H1 (cell line): Measurements from ENCODE around the gene CD28. TPM values are rescaled to one million over a fixed set of nuclear protein-coding genes. Genes with fewer than 3 reads are reported as not detected.

Experiments
- CTCF ChIA-PET: fragments of 300-600 bp; sonication (Branson Sonifier 250); formaldehyde crosslinking; loops from one replicate; lab custom pipeline; 2021; ENCODE audit not compliant: partially characterized antibody; lab: Charles Lee
- POLR2A ChIA-PET: fragments of 300-600 bp; sonication (Branson Sonifier 250); formaldehyde crosslinking; loops from one replicate; lab custom pipeline; 2021; ENCODE audit warnings: inconsistent platforms; ENCODE audit not compliant: partially characterized antibody; lab: Charles Lee
- DNase-seq, 2 experiments: peaks; one replicate each; pipeline versions ENCODE4 v3.0.0 to v3.0.0-alpha.2; 2010 to 2022; ENCODE audit warnings: low spot score in 2 of 2, low read depth in 1 of 2, mixed read lengths in 1 of 2
- FAIRE-seq: peaks from 2 replicates; lab custom pipeline; 2011; peaks lifted over from hg19 to GRCh38; lab: Jason Lieb, UNC
- H2AFZ ChIP-seq: 2 replicates; pipeline ENCODE4 v1.8.1; 2012; ENCODE audit warnings: low read length, inconsistent platforms
- H2AK5ac ChIP-seq: 2 replicates; pipeline ENCODE4 v1.6.1; 2013; ENCODE audit warnings: low read depth, low read length
- H2BK120ac ChIP-seq: replicated peaks from 2 replicates; pipeline ENCODE3; 2013; ENCODE audit warnings: low read depth, low read length, inconsistent platforms
- H2BK12ac ChIP-seq: 2 replicates; pipeline ENCODE4 v1.6.1; 2013; ENCODE audit warnings: low read depth, low read length
- H2BK15ac ChIP-seq: 2 replicates; pipeline ENCODE4 v1.6.1; 2013; ENCODE audit warnings: low read length
- H2BK20ac ChIP-seq: 2 replicates; pipeline ENCODE4 v1.6.1; 2013; ENCODE audit warnings: low read length
- H2BK5ac ChIP-seq: 2 replicates; pipeline ENCODE4 v1.6.1; 2013; ENCODE audit warnings: low read depth, low read length
- H3K14ac ChIP-seq: 2 replicates; pipeline ENCODE4 v1.6.1; 2013; ENCODE audit warnings: inconsistent platforms; ENCODE audit not compliant: insufficient read length
- H3K18ac ChIP-seq: 2 replicates; pipeline ENCODE4 v1.6.1; 2013; ENCODE audit warnings: low read length; ENCODE audit errors: extremely low read depth
- H3K23ac ChIP-seq: 2 replicates; pipeline ENCODE4 v1.6.1; 2013; ENCODE audit warnings: inconsistent platforms; ENCODE audit not compliant: insufficient read length
- H3K23me2 ChIP-seq: 2 replicates; pipeline ENCODE4 v1.6.1; 2013; ENCODE audit warnings: low read depth, low read length
- H3K27ac ChIP-seq: 2 replicates; pipeline ENCODE4 v1.6.1; 2011; ENCODE audit warnings: low read depth, low read length, inconsistent platforms
- H3K27me3 ChIP-seq, 4 experiments: replicated peaks in 1 of 4; 1 replicate in 1 of 4; 2 replicates in 3 of 4; pipeline versions ENCODE4 v1.6.1 to v1.8.1; 2011 to 2013; ENCODE audit warnings: low read length in 3 of 4, mild to moderate bottlenecking in 3 of 4, inconsistent platforms in 2 of 4, mixed read lengths in 2 of 4, moderate library complexity in 1 of 4; ENCODE audit not compliant: control insufficient read depth in 3 of 4, insufficient read depth in 3 of 4; ENCODE audit errors: extremely low read depth in 1 of 4
- H3K36me3 ChIP-seq, 4 experiments: 2 replicates each; pipeline versions ENCODE4 v1.6.1 to v1.8.1; 2011 to 2013; ENCODE audit warnings: mild to moderate bottlenecking in 4 of 4, low read length in 3 of 4, moderate library complexity in 2 of 4, control low read depth in 1 of 4, inconsistent platforms in 1 of 4; ENCODE audit not compliant: insufficient read depth in 4 of 4, control insufficient read depth in 2 of 4
- H3K4ac ChIP-seq: replicated peaks from 2 replicates; pipeline ENCODE3; 2013; ENCODE audit warnings: low read length, low read depth, mixed read lengths, inconsistent platforms; ENCODE audit not compliant: insufficient read length
- H3K4me1 ChIP-seq, 4 experiments: replicated peaks in 1 of 4; 1 replicate in 1 of 4; 2 replicates in 3 of 4; pipeline versions ENCODE4 v1.6.1 to v1.8.1; 2011 to 2013; ENCODE audit warnings: low read length in 3 of 4, inconsistent platforms in 2 of 4, mixed read lengths in 1 of 4; ENCODE audit not compliant: insufficient read depth in 4 of 4, control insufficient read depth in 3 of 4
- H3K4me2 ChIP-seq, 2 experiments: 2 replicates each; pipeline versions ENCODE4 v1.6.1 to v1.8.1; 2011 to 2013; ENCODE audit warnings: low read depth in 2 of 2, low read length in 2 of 2, control low read depth in 1 of 2, inconsistent platforms in 1 of 2, mild to moderate bottlenecking in 1 of 2; ENCODE audit not compliant: insufficient read depth in 1 of 2
- H3K4me3 ChIP-seq, 4 experiments: fragments of 200-600, 300-600 bp in 1 of 4; sonication (generic), shearing (Covaris generic), sonication (Bioruptor Twin) in 1 of 4; 2 replicates each; pipeline versions ENCODE4 v1.5.1 to v1.8.1; 2011 to 2016; ENCODE audit warnings: low read length in 4 of 4, low read depth in 3 of 4, control low read depth in 2 of 4, inconsistent platforms in 2 of 4, mild to moderate bottlenecking in 2 of 4, mixed read lengths in 1 of 4, moderate library complexity in 1 of 4; ENCODE audit not compliant: insufficient read depth in 2 of 4; ENCODE audit errors: extremely low read depth in 1 of 4
- H3K56ac ChIP-seq: replicated peaks from 2 replicates; pipeline ENCODE3; 2013; ENCODE audit warnings: low read depth, mild to moderate bottlenecking, mixed read lengths, low read length, inconsistent platforms; ENCODE audit not compliant: insufficient read length
- H3K79me1 ChIP-seq: 2 replicates; pipeline ENCODE4 v1.6.1; 2013; ENCODE audit warnings: low read depth, low read length, control low read depth
- H3K79me2 ChIP-seq, 2 experiments: 2 replicates each; pipeline versions ENCODE4 v1.6.1 to v1.8.1; 2012 to 2013; ENCODE audit warnings: low read length in 2 of 2, mild to moderate bottlenecking in 2 of 2, inconsistent platforms in 1 of 2; ENCODE audit not compliant: insufficient read depth in 2 of 2, control insufficient read depth in 1 of 2
- H3K9ac ChIP-seq, 4 experiments: replicated peaks in 1 of 4; 1 replicate in 1 of 4; 2 replicates in 3 of 4; pipeline versions ENCODE4 v1.6.1 to v1.8.1; 2011 to 2013; ENCODE audit warnings: low read depth in 3 of 4, low read length in 3 of 4, control low read depth in 2 of 4, mild to moderate bottlenecking in 2 of 4, moderate library complexity in 2 of 4, inconsistent platforms in 1 of 4; ENCODE audit errors: extremely low read depth in 1 of 4
- H3K9me3 ChIP-seq, 2 experiments: 2 replicates each; pipeline versions ENCODE4 v1.6.1 to v1.8.1; 2012 to 2013; ENCODE audit warnings: mild to moderate bottlenecking in 2 of 2, moderate library complexity in 2 of 2, control low read depth in 1 of 2, inconsistent platforms in 1 of 2, low read depth in 1 of 2, low read length in 1 of 2, mixed read lengths in 1 of 2; ENCODE audit not compliant: insufficient read depth in 2 of 2
- H4K20me1 ChIP-seq, 2 experiments: replicated peaks in 1 of 2; 2 replicates each; pipeline versions ENCODE3 to v1.8.1; 2011 to 2013; ENCODE audit warnings: inconsistent platforms in 2 of 2, low read length in 2 of 2, mild to moderate bottlenecking in 1 of 2; ENCODE audit not compliant: insufficient read depth in 2 of 2, control insufficient read depth in 1 of 2
- H4K5ac ChIP-seq: 2 replicates; pipeline ENCODE4 v1.6.1; 2013; ENCODE audit warnings: low read length, low read depth, mixed read lengths, inconsistent platforms; ENCODE audit not compliant: insufficient read length
- H4K8ac ChIP-seq: 2 replicates; pipeline ENCODE4 v1.8.0; 2013; ENCODE audit warnings: mild to moderate bottlenecking, moderate library complexity, low read length, inconsistent platforms; ENCODE audit not compliant: insufficient read depth; ENCODE audit errors: extremely low read depth
- H4K91ac ChIP-seq: replicated peaks from 2 replicates; pipeline ENCODE3; 2013; ENCODE audit warnings: low read length, mixed read lengths, inconsistent platforms; ENCODE audit not compliant: insufficient read length
- BCL11A ChIP-seq, 2 experiments: IDR thresholded peaks; one replicate each; pipeline ENCODE4 v1.6.1; 2011; ENCODE audit warnings: low read depth in 2 of 2, low read length in 2 of 2, mild to moderate bottlenecking in 2 of 2
- BRCA1 ChIP-seq: IDR thresholded peaks from 2 replicates; pipeline ENCODE4 v1.6.1; 2012; ENCODE audit warnings: low read depth, low read length, improper control_type of control experiment
- CBX8 ChIP-seq: fragments of 300-800, 300-1000 bp; sonication (generic); IDR thresholded peaks from 2 replicates; pipeline ENCODE4 v1.7.1; 2016; ENCODE audit warnings: low read depth, low read length, borderline replicate concordance
- CEBPB ChIP-seq: IDR thresholded peaks from 2 replicates; pipeline ENCODE4 v1.6.1; 2012; ENCODE audit warnings: low read depth, low read length
- EGR1 ChIP-seq: IDR thresholded peaks from 2 replicates; pipeline ENCODE4 v1.6.1; 2011; ENCODE audit warnings: low read depth, low read length, borderline replicate concordance
- EZH2 ChIP-seq: fragments of 200-600 bp; sonication (generic); IDR thresholded peaks from 2 replicates; pipeline ENCODE4 v1.7.1; 2012; ENCODE audit warnings: low read depth, mild to moderate bottlenecking, moderate library complexity, low read length, inconsistent platforms; ENCODE audit not compliant: severe bottlenecking
- NANOG ChIP-seq: IDR thresholded peaks from 2 replicates; pipeline ENCODE4 v1.6.1; 2011; ENCODE audit warnings: low read length, low read depth, mild to moderate bottlenecking, inconsistent platforms; ENCODE audit not compliant: insufficient read depth, poor library complexity, severe bottlenecking
- SAP30 ChIP-seq: fragments of 300-600 bp; sonication (generic); IDR thresholded peaks from 2 replicates; pipeline ENCODE4 v1.7.1; 2012; ENCODE audit warnings: low read length, moderate library complexity, mild to moderate bottlenecking, inconsistent platforms; ENCODE audit not compliant: insufficient read depth, insufficient replicate concordance
- TAF7 ChIP-seq: optimal IDR thresholded peaks from 2 replicates; pipeline ENCODE3; 2011; ENCODE audit warnings: low read depth, mild to moderate bottlenecking, inconsistent platforms, low read length, moderate library complexity, borderline replicate concordance
- TCF12 ChIP-seq: IDR thresholded peaks from 2 replicates; pipeline ENCODE4 v1.6.1; 2011; ENCODE audit warnings: low read depth, mild to moderate bottlenecking, low read length
- YY1 ChIP-seq: IDR thresholded peaks from 2 replicates; pipeline ENCODE4 v1.6.1; 2011; ENCODE audit warnings: low read depth, mild to moderate bottlenecking, low read length
- WGBS, 2 experiments: shearing (Covaris generic) in 1 of 2; methylation state at CpG; one replicate each; pipeline versions ENCODE4 v1.1.6 to v1.1.7; 2013 to 2015; ENCODE audit warnings: low lambda C conversion rate in 2 of 2, mixed read lengths in 2 of 2, inconsistent platforms in 1 of 2, low coverage in 1 of 2, missing lambda C conversion rate in 1 of 2; ENCODE audit not compliant: insufficient replicate concordance in 2 of 2, insufficient coverage in 1 of 2, insufficient read length in 1 of 2; ENCODE audit errors: extremely low coverage in 1 of 2, missing lambda C conversion rate in 1 of 2; 5-methylcytosine and 5-hydroxymethylcytosine counted together
- polyA plus RNA-seq, 7 experiments: library from polyadenylated mRNA; depleted of rRNA in 3 of 7; stranded (reverse) in 5 of 7; unstranded in 2 of 7; fragments of >200 nt in 5 of 7; fragments of 200-250 nt in 2 of 7; gene quantifications; 1 replicate in 5 of 7; 2 replicates in 1 of 7; 4 replicates in 1 of 7; pipeline versions ENCODE4 v1.2.1 to v1.2.3, GENCODE V29; 2011 to 2013; ENCODE audit warnings: missing spikeins in 2 of 7, mixed read lengths in 2 of 7
- total RNA-seq: library from RNA; stranded (reverse); fragmentation: NEBNext Ultra II Directional; extraction: Animal tissue kit (Norgen Biotek cat#: 25700); gene quantifications from 2 replicates; pipeline ENCODE4 v1.2.1, GENCODE V29; 2021
- TF ChIP-seq, protein P1 (sequence below): IDR thresholded peaks from 2 replicates; pipeline ENCODE4 v1.6.1; 2012; ENCODE audit warnings: low read length, inconsistent platforms

The CD28 gene
- total and polyA plus RNA-seq, 2 of the 8 experiments (the other 6 are each of a cell fraction or from before 2014, with no cell fraction given) = not detected

GRCh38 chr2:203711399-203711798, 5.0 kb downstream of the CD28 start:
- no peak overlapping the region for H2AFZ ChIP-seq
- no peaks in the 10 kb centered on the region for H3K27me3 ChIP-seq
- H3K4ac ChIP-seq = no peak overlapping the region
- no peaks in the 10 kb centered on the region for H4K20me1 ChIP-seq
- no peak overlapping the region for H4K5ac ChIP-seq
- no peak overlapping the region for H4K91ac ChIP-seq
- no peaks in the 10 kb centered on the region; the same call in 1 of the 2 replicates for H3K23me2 ChIP-seq
- no peaks in the 10 kb centered on the region for H3K79me2 ChIP-seq
- no peaks in the 10 kb centered on the region for H3K79me1 ChIP-seq
- no peak overlapping the region for H3K27ac ChIP-seq
- no peak overlapping the region for H3K56ac ChIP-seq
- H3K9me3 ChIP-seq = no peaks in the 10 kb centered on the region
- no peak overlapping the region for H2BK20ac ChIP-seq
- H3K23ac ChIP-seq = no peak overlapping the region
- H4K8ac ChIP-seq = no peak overlapping the region
- no peaks in the 10 kb centered on the region for H3K36me3 ChIP-seq
- no peak overlapping the region for H2BK120ac ChIP-seq
- POLR2A ChIA-PET = no interaction called here
- no peak overlapping the region for H3K4me2 ChIP-seq
- CTCF ChIA-PET = interaction anchor here (2.4 kb wide), 1 partner anchor 9 kb away, joined by 8 read pairs; no protein-coding TSS in a partner anchor
- H2BK15ac ChIP-seq = no peak overlapping the region
- DNase-seq = no peak
- WGBS, 2 experiments = 97% methylated on average over 3 of the region's 3 CpGs; no CpG with 5 or more reads in 1 of the 2 experiments
- no peak overlapping the region for H3K14ac ChIP-seq
- no peak overlapping the region for H3K9ac ChIP-seq
- FAIRE-seq = no peak
- H3K4me3 ChIP-seq = no peak overlapping the region
- no peak overlapping the region for H2BK12ac ChIP-seq
- no peak overlapping the region for H3K18ac ChIP-seq
- H2BK5ac ChIP-seq = no peak overlapping the region
- H2AK5ac ChIP-seq = no peak overlapping the region
- no peaks in the 10 kb centered on the region for H3K4me1 ChIP-seq
- TF ChIP-seq BRCA1 (no peak), TCF12 (no peak), EZH2 (no peak), CEBPB (no peak), EGR1 (no peak), BCL11A (IDR thresholded peaks at IDR 0.05; ENCODE audit: low read depth in 2 of 2, low read length in 2 of 2) (no peak), NANOG (no peak), SAP30 (no peak), YY1 (no peak), TAF7 (no peak), CBX8 (no peak)
- TF ChIP-seq, protein P1, sequence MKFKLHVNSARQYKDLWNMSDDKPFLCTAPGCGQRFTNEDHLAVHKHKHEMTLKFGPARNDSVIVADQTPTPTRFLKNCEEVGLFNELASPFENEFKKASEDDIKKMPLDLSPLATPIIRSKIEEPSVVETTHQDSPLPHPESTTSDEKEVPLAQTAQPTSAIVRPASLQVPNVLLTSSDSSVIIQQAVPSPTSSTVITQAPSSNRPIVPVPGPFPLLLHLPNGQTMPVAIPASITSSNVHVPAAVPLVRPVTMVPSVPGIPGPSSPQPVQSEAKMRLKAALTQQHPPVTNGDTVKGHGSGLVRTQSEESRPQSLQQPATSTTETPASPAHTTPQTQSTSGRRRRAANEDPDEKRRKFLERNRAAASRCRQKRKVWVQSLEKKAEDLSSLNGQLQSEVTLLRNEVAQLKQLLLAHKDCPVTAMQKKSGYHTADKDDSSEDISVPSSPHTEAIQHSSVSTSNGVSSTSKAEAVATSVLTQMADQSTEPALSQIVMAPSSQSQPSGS = no peak
